ENCODE measurements around the gene SAV1. TPM values are rescaled to one million over a fixed set of nuclear protein-coding genes. Genes with fewer than 3 reads are reported as not detected.

SAV1 gene
- total RNA-seq, 1 donor from 2014 or later, result 30.0 TPM

GRCh38 chr14:50678163-50678562 is 10.1 kb upstream of the SAV1 start:
- H3K27ac ChIP-seq, result no peak overlapping the region
- TF ChIP-seq POLR2A (IDR thresholded peaks at IDR 0.05) (no peak), CTCF (IDR thresholded peaks at IDR 0.05) (no peak), POLR2AphosphoS5 (IDR thresholded peaks at IDR 0.05; ENCODE audit: insufficient read depth in 1 of 2, low read depth in 1 of 2) (no peak)
- H3K4me3 ChIP-seq, result no peak overlapping the region
- no peaks in the 10 kb centered on the region for H3K9me3 ChIP-seq
- no peaks in the 10 kb centered on the region for H3K4me1 ChIP-seq
- DNase-seq (ENCODE audit: extremely low spot score in 2 of 2), result no peak
- intact Hi-C loops (cut with DNase I), result no loop called here
- no peaks in the 10 kb centered on the region for H3K36me3 ChIP-seq
- H3K27me3 ChIP-seq, result no peaks in the 10 kb centered on the region

GRCh38 chr14:50677527-50678063 is 9.5 kb upstream of the SAV1 start:
- H3K4me1 ChIP-seq, result no peaks in the 10 kb centered on the region
- no peaks in the 10 kb centered on the region for H3K9me3 ChIP-seq
- H3K27ac ChIP-seq, result no peak overlapping the region
- DNase-seq (ENCODE audit: extremely low spot score in 2 of 2), result no peak
- H3K4me3 ChIP-seq, result no peak overlapping the region
- no peaks in the 10 kb centered on the region for H3K36me3 ChIP-seq
- intact Hi-C loops (cut with DNase I), result no loop called here
- no peaks in the 10 kb centered on the region for H3K27me3 ChIP-seq
- no peak for TF ChIP-seq CTCF (IDR thresholded peaks at IDR 0.05)
- TF ChIP-seq POLR2AphosphoS5 (IDR thresholded peaks at IDR 0.05; ENCODE audit: insufficient read depth in 1 of 2, low read depth in 1 of 2), result no peak
- no peak for TF ChIP-seq POLR2A (IDR thresholded peaks at IDR 0.05)

GRCh38 chr14:50676814-50677516 is 8.9 kb upstream of the SAV1 start:
- Histone ChIP-seq H3K4me3 (no peak overlapping the region), H3K27me3 (no peaks in the 10 kb centered on the region), H3K9me3 (no peaks in the 10 kb centered on the region), H3K36me3 (no peaks in the 10 kb centered on the region), H3K27ac (no peak overlapping the region), H3K4me1 (no peaks in the 10 kb centered on the region)
- no peak for DNase-seq (ENCODE audit: extremely low spot score in 2 of 2)
- intact Hi-C loops (cut with DNase I), result no loop called here
- TF ChIP-seq POLR2A (IDR thresholded peaks at IDR 0.05), result no peak
- no peak for TF ChIP-seq CTCF (IDR thresholded peaks at IDR 0.05)
- no peak for TF ChIP-seq POLR2AphosphoS5 (IDR thresholded peaks at IDR 0.05; ENCODE audit: insufficient read depth in 1 of 2, low read depth in 1 of 2)

- intact Hi-C loops (cut with DNase I), result no loop called here
- TF ChIP-seq POLR2A (IDR thresholded peaks at IDR 0.05), result no peak
- no peak for TF ChIP-seq POLR2AphosphoS5 (IDR thresholded peaks at IDR 0.05; ENCODE audit: insufficient read depth in 1 of 2, low read depth in 1 of 2)
- no peak for TF ChIP-seq CTCF (IDR thresholded peaks at IDR 0.05)
- Histone ChIP-seq H3K9me3 (no peaks in the 10 kb centered on the region), H3K27ac (no peak overlapping the region), H3K36me3 (no peaks in the 10 kb centered on the region), H3K4me1 (no peaks in the 10 kb centered on the region), H3K27me3 (no peaks in the 10 kb centered on the region), H3K4me3 (no peak overlapping the region)
- DNase-seq (ENCODE audit: extremely low spot score in 2 of 2), result no peak
These were observed 7.5 kb upstream of the SAV1 start for GRCh38 chr14:50675597-50675996.

GRCh38 chr14:50670866-50671256 is 2.8 kb upstream of the SAV1 start:
- H3K4me3 ChIP-seq, result no peak overlapping the region
- DNase-seq (ENCODE audit: extremely low spot score in 2 of 2), result no peak
- H3K9me3 ChIP-seq, result no peaks in the 10 kb centered on the region
- H3K27me3 ChIP-seq, result no peaks in the 10 kb centered on the region
- TF ChIP-seq POLR2AphosphoS5 (IDR thresholded peaks at IDR 0.05; ENCODE audit: insufficient read depth in 1 of 2, low read depth in 1 of 2) (no peak), CTCF (IDR thresholded peaks at IDR 0.05) (no peak), POLR2A (IDR thresholded peaks at IDR 0.05) (no peak)
- H3K27ac ChIP-seq, result no peak overlapping the region
- intact Hi-C loops (cut with DNase I), result no loop called here
- peaks cover 19% of the 10 kb centered on the region for H3K4me1 ChIP-seq
- no peaks in the 10 kb centered on the region for H3K36me3 ChIP-seq

Measured in vagina (tissue), 2 donors.